GM12878 (cell line): ENCODE data around the gene INF2. TPM values are rescaled to one million over a fixed set of nuclear protein-coding genes. Genes with fewer than 3 reads are reported as not detected.

Source experiments
- ATAC-seq: fragments of 200-7000 bp; cut with Tn5 transposase; 3 replicates; pipeline ENCODE4 v1.9.1; 2020; ENCODE audit warnings: mild to moderate bottlenecking, moderate library complexity
- BruUV-seq: library from RNA; stranded (reverse); fragments of 400-500 nt; replicated peaks from 2 replicates; lab custom pipeline; 2021; lab: Mats Ljungman, UMichigan
- CTCF ChIA-PET: fragments of 300-600 bp; sonication (Branson Sonifier 250); formaldehyde crosslinking; extraction: SDS; loops from one replicate; lab custom pipeline; 2021; ENCODE audit warnings: inconsistent platforms; lab: Yijun Ruan, JAX
- POLR2A ChIA-PET: fragments of 350-600 bp; formaldehyde crosslinking; extraction: SDS; loops from one replicate; lab custom pipeline; 2021; ENCODE audit warnings: inconsistent platforms; lab: Charles Lee
- RAD21 ChIA-PET: fragments of 300-600 bp; sonication (Branson Sonifier 250); formaldehyde crosslinking; loops from one replicate; lab custom pipeline; 2023; ENCODE audit warnings: antibody characterized with exemption; ENCODE audit not compliant: unreplicated experiment; lab: Charles Lee
- SMC1A ChIA-PET: fragments of 300-600 bp; sonication (Branson Sonifier 250); formaldehyde crosslinking; loops from one replicate; lab custom pipeline; 2023; ENCODE audit not compliant: unreplicated experiment, uncharacterized antibody; lab: Charles Lee
- DNase-seq: peaks from one replicate; pipeline ENCODE4 v3.0.0-alpha.2; 2011; ENCODE audit warnings: low read depth, low spot score
- FAIRE-seq: peaks from 3 replicates; lab custom pipeline; 2011; peaks lifted over from hg19 to GRCh38; lab: Jason Lieb, UNC
- H2AFZ ChIP-seq: 2 replicates; pipeline ENCODE4 v1.6.0; 2011; ENCODE audit warnings: low read depth, low read length, control low read depth; ENCODE audit not compliant: control insufficient read depth
- H3K27ac ChIP-seq: 2 replicates; pipeline ENCODE4 v1.5.1; 2011; ENCODE audit warnings: control low read depth; ENCODE audit not compliant: control insufficient read depth, insufficient read depth
- H3K27me3 ChIP-seq, 2 experiments: replicated peaks in 1 of 2; 2 replicates each; pipeline versions ENCODE4 v1.6.0 to v1.6.1; 2011; ENCODE audit warnings: low read length in 1 of 2; ENCODE audit not compliant: control insufficient read depth in 2 of 2, insufficient read depth in 2 of 2
- H3K36me3 ChIP-seq, 2 experiments: 2 replicates each; pipeline ENCODE4 v1.5.1; 2011; ENCODE audit warnings: low read length in 1 of 2; ENCODE audit not compliant: control insufficient read depth in 2 of 2, insufficient read depth in 2 of 2
- H3K4me1 ChIP-seq: 2 replicates; pipeline ENCODE4 v1.6.1; 2011; ENCODE audit warnings: mild to moderate bottlenecking, low read length, moderate library complexity, mixed read lengths; ENCODE audit not compliant: control insufficient read depth, insufficient read depth
- H3K4me2 ChIP-seq: 2 replicates; pipeline ENCODE4 v1.6.0; 2011; ENCODE audit warnings: control low read depth; ENCODE audit not compliant: control insufficient read depth, insufficient read depth
- H3K4me3 ChIP-seq: fragments of 200-600 bp; sonication (generic); 2 replicates; pipeline ENCODE4 v1.5.1; 2016
- H3K79me2 ChIP-seq: 2 replicates; pipeline ENCODE4 v1.6.0; 2011; ENCODE audit warnings: low read length; ENCODE audit not compliant: control insufficient read depth, insufficient read depth
- H3K9ac ChIP-seq: 2 replicates; pipeline ENCODE4 v1.8.0; 2011; ENCODE audit warnings: low read length, control low read depth, mixed read lengths; ENCODE audit not compliant: control insufficient read depth, insufficient read depth
- H3K9me3 ChIP-seq: replicated peaks from 3 replicates; pipeline ENCODE4 v1.5.1; 2011; ENCODE audit warnings: mild to moderate bottlenecking, low read length; ENCODE audit not compliant: control insufficient read depth, insufficient read depth
- H4K20me1 ChIP-seq: 2 replicates; pipeline ENCODE4 v1.6.0; 2011; ENCODE audit not compliant: control insufficient read depth, insufficient read depth
- BACH1 ChIP-seq: fragments of 450-650 bp; IDR thresholded peaks from 2 replicates; pipeline ENCODE4 v1.6.1; 2017; ENCODE audit warnings: mild to moderate bottlenecking, borderline replicate concordance
- EP300 ChIP-seq, 2 experiments: fragments of 150-350 bp in 1 of 2; IDR thresholded peaks; 2 replicates each; pipeline ENCODE4 v1.6.1; 2011 to 2012; ENCODE audit warnings: low read depth in 2 of 2, low read length in 2 of 2, borderline replicate concordance in 1 of 2, improper control_type of control experiment in 1 of 2, inconsistent platforms in 1 of 2; ENCODE audit not compliant: control insufficient read depth in 1 of 2
- FOXM1 ChIP-seq: IDR thresholded peaks from 2 replicates; pipeline ENCODE4 v1.6.1; 2012; ENCODE audit warnings: low read depth, mild to moderate bottlenecking, inconsistent platforms, low read length, moderate library complexity
- NR2C2 ChIP-seq: IDR thresholded peaks from 2 replicates; pipeline ENCODE4 v1.6.1; 2011; ENCODE audit warnings: borderline replicate concordance, low read depth; ENCODE audit not compliant: control insufficient read depth, insufficient read length
- POLR2AphosphoS2 ChIP-seq: IDR thresholded peaks from 2 replicates; pipeline ENCODE4 v1.6.1; 2011; ENCODE audit warnings: low read depth, mild to moderate bottlenecking, low read length, improper control_type of control experiment, moderate library complexity
- SMAD5 ChIP-seq: IDR thresholded peaks from 2 replicates; pipeline ENCODE4 v1.6.1; 2016; ENCODE audit warnings: antibody characterized with exemption, low read depth
- SMARCA5 ChIP-seq: fragments of 450-650 bp; IDR thresholded peaks from 2 replicates; pipeline ENCODE4 v1.6.1; 2017; ENCODE audit warnings: mild to moderate bottlenecking
- SREBF2 ChIP-seq: IDR thresholded peaks from 2 replicates; pipeline ENCODE4 v1.6.1; 2012; ENCODE audit warnings: mild to moderate bottlenecking, low read length
- WGBS: methylation state at CpG from one replicate; pipeline ENCODE4 v1.1.6; 2016; ENCODE audit warnings: low lambda C conversion rate; ENCODE audit not compliant: insufficient replicate concordance, insufficient coverage; ENCODE audit errors: missing lambda C conversion rate; 5-methylcytosine and 5-hydroxymethylcytosine counted together
- in situ Hi-C: fragments of 300-500 bp; cut with MboI; formaldehyde crosslinking; loops from 9 replicates; pipeline ENCODE4 v1.14.3; 2018; ENCODE audit warnings: mixed read lengths
- intact Hi-C: fragments of 100-400 bp; cut with micrococcal nuclease; formaldehyde crosslinking; loops from one replicate; pipeline ENCODE4 v1.14.2; 2022; ENCODE audit not compliant: unreplicated experiment
- polyA plus RNA-seq, 11 experiments: library from polyadenylated mRNA; depleted of rRNA in 4 of 11; unstranded in 6 of 11; stranded (reverse) in 5 of 11; fragments of >200 nt; fragmentation: Nextera tagmentation in 4 of 11; fragmentation: Illumina TruSeq in 1 of 11; extraction: Ambion mirVana in 4 of 11; extraction: Trizol in 1 of 11; gene quantifications; 1 replicate in 1 of 11; 2 replicates in 10 of 11; pipeline versions ENCODE4 v1.2.1 to v1.2.3, GENCODE V29; 2011 to 2016; ENCODE audit warnings: inconsistent platforms in 2 of 11, missing spikeins in 2 of 11, low read depth in 1 of 11
- total RNA-seq, 4 experiments: library from RNA; depleted of rRNA in 3 of 4; stranded (reverse); fragments of >200 nt in 3 of 4; fragmentation: Illumina TruSeq in 1 of 4; extraction: Trizol in 1 of 4; gene quantifications; 2 replicates each; pipeline versions ENCODE4 v1.2.1 to v1.2.3, GENCODE V29; 2013 to 2021
- TF ChIP-seq, protein P1 (sequence below): fragments of 450-650 bp; formaldehyde crosslinking; IDR thresholded peaks from 2 replicates; pipeline ENCODE4 v1.4.0; 2020; ENCODE audit warnings: mild to moderate bottlenecking, moderate library complexity

Gene INF2
- total and polyA plus RNA-seq, 10 of the 15 experiments (the other 5 are each of a cell fraction or from before 2014, with no cell fraction given) = 0.72 to 43.2 (median 8.3) TPM

DNA sequence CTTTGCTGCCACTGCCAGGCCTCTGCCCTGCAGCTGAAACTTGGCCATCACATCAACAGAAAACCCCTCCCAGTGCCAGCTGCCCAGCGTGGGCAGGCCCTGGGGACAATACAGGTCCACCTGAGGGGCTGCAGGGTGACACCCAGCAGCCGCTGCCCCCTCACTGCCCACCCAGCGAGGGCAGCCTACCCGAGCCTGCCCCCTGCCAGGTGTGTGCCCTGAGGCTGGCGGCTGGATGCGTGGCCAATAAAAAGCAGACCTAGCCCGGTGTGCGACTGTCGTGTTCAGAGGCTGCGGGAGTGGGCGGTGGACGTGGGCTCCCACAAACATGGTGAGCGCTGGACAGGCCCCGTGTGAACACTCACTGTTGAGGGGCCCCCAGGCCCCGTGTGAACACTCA lies 29.9 kb downstream of the INF2 start:
- SMC1A ChIA-PET = no interaction called here

More for the DNA sequence above, 29.9 kb downstream of the INF2 start:
- no peaks in the 10 kb centered on the region for H3K36me3 ChIP-seq
- H3K9ac ChIP-seq = no peak overlapping the region
- no peak for TF ChIP-seq SMAD5
- TF ChIP-seq SMARCA5 = no peak
- TF ChIP-seq EP300 (IDR thresholded peaks at IDR 0.05; ENCODE audit: borderline replicate concordance in 1 of 2, control insufficient read depth in 1 of 2, low read depth in 2 of 2, low read length in 2 of 2) = no peak
- TF ChIP-seq, protein P1, sequence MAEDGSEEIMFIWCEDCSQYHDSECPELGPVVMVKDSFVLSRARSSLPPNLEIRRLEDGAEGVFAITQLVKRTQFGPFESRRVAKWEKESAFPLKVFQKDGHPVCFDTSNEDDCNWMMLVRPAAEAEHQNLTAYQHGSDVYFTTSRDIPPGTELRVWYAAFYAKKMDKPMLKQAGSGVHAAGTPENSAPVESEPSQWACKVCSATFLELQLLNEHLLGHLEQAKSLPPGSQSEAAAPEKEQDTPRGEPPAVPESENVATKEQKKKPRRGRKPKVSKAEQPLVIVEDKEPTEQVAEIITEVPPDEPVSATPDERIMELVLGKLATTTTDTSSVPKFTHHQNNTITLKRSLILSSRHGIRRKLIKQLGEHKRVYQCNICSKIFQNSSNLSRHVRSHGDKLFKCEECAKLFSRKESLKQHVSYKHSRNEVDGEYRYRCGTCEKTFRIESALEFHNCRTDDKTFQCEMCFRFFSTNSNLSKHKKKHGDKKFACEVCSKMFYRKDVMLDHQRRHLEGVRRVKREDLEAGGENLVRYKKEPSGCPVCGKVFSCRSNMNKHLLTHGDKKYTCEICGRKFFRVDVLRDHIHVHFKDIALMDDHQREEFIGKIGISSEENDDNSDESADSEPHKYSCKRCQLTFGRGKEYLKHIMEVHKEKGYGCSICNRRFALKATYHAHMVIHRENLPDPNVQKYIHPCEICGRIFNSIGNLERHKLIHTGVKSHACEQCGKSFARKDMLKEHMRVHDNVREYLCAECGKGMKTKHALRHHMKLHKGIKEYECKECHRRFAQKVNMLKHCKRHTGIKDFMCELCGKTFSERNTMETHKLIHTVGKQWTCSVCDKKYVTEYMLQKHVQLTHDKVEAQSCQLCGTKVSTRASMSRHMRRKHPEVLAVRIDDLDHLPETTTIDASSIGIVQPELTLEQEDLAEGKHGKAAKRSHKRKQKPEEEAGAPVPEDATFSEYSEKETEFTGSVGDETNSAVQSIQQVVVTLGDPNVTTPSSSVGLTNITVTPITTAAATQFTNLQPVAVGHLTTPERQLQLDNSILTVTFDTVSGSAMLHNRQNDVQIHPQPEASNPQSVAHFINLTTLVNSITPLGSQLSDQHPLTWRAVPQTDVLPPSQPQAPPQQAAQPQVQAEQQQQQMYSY (CRISPR knock-in tag) = no peak
- TF ChIP-seq FOXM1 = no peak
- no peak for TF ChIP-seq BACH1
- TF ChIP-seq NR2C2 = no peak
- TF ChIP-seq SREBF2 = no peak
- TF ChIP-seq POLR2AphosphoS2 = no peak
- FAIRE-seq (no peak), DNase-seq (no peak), ATAC-seq (no peak)
- WGBS = 91% methylated on average over 14 of the region's 15 CpGs
- intact Hi-C loops (no loop called here), in situ Hi-C loops (no loop called here)
- POLR2A ChIA-PET = no interaction called here
- H3K27ac ChIP-seq = no peak overlapping the region
- no peaks in the 10 kb centered on the region for H3K27me3 ChIP-seq
- H3K79me2 ChIP-seq = no peaks in the 10 kb centered on the region
- no peaks in the 10 kb centered on the region for H4K20me1 ChIP-seq
- H3K4me1 ChIP-seq = no peaks in the 10 kb centered on the region
- H3K4me2 ChIP-seq = no peak overlapping the region
- no peak overlapping the region for H2AFZ ChIP-seq
- no peaks in the 10 kb centered on the region for H3K9me3 ChIP-seq
- CTCF ChIA-PET = no interaction called here
- BruUV-seq = no TSS peak
- RAD21 ChIA-PET = no interaction called here
- H3K4me3 ChIP-seq = no peak overlapping the region
